ENCODE measurements around the gene RERG. TPM values are rescaled to one million over a fixed set of nuclear protein-coding genes. Genes with fewer than 3 reads are reported as not detected.
A peak's percentile ranks its signal among the peaks of the same experiment; 100 is the strongest.
"Not testable (repeated sequence)": the region's sequence is repeated elsewhere in the genome, so short reads cannot be mapped to it uniquely, and the experiment has no call there.

The RERG gene
- polyA plus RNA-seq, 3 donors: not detected

DNA sequence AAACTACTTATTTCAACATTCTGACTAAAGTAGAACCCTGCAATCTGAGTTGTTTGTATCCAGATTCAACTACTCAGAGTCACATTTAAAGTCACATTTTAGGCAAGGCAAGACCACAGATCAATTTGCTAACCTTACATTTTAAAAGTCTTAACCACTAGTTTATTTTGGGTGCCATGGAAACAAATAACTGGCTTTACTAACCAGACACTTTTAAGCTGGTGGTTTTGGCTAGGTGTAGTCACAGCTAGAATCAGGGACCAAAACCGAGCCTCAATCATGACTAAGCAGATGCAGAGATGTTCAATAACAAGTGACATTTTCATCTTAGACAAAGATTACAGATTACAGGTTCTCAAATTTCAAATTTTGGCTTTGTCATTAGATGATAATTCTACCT is 133.1 kb downstream of the RERG start:
- intact Hi-C loops (cut with micrococcal nuclease): no loop called here

DNA sequence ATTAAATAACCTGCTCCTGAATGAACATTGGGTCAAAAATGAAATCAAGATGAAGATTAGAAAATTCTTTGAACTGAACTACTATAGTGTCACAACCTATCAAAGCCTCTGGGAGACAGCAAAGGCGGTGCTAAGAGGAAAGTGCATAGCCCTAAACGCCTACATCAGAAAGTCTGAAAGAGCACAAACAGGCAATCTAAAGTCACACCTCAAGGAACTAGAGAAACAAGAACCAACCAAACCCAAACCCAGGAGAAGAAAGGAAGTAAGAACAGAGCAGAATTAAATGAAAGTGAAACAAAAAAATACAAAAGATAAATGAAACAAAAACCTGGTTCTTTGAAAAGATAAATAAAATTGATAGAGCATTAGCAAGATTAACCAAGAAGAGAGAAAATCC is 143.5 kb downstream of the RERG start:
- intact Hi-C loops (cut with micrococcal nuclease); H2AFZ ChIP-seq (ENCODE audit: insufficient read depth, low read depth, low read length, poor library complexity, severe bottlenecking); H3K36me3 ChIP-seq (replicated peaks in 1 of 2; ENCODE audit: control insufficient read depth in 1 of 2, insufficient read depth in 2 of 2, low read length in 2 of 2); H3K4me1 ChIP-seq (ENCODE audit: control insufficient read depth in 1 of 2, insufficient read depth in 2 of 2, low read length in 2 of 2); H3K4me3 ChIP-seq (replicated peaks in 1 of 3; ENCODE audit: low read depth in 2 of 3, low read length in 3 of 3); H4K20me1 ChIP-seq (ENCODE audit: insufficient read depth, low read length); H3K27ac ChIP-seq (ENCODE audit: low read depth in 1 of 2, low read length in 2 of 2); H3K79me2 ChIP-seq (ENCODE audit: insufficient read depth, low read length); H3K9me3 ChIP-seq (replicated peaks in 1 of 2; ENCODE audit: control insufficient read depth in 1 of 2, insufficient read depth in 1 of 2, low read length in 2 of 2); H3K36me3 Mint-ChIP-seq; H3K9me3 Mint-ChIP-seq; H3K27ac Mint-ChIP-seq; DNase-seq; H3K4me1 Mint-ChIP-seq; H3K4me2 ChIP-seq (replicated peaks; ENCODE audit: extremely low read depth, low read length, poor library complexity, severe bottlenecking); H3K9ac ChIP-seq (ENCODE audit: insufficient read depth, low read length, poor library complexity, severe bottlenecking); H3K27me3 Mint-ChIP-seq (ENCODE audit: low read depth in 3 of 3); H3K27me3 ChIP-seq (ENCODE audit: control insufficient read depth in 2 of 2, insufficient read depth in 2 of 2, low read length in 2 of 2): not testable (repeated sequence)
- WGBS (ENCODE audit: insufficient coverage): no CpG with 5 or more reads among the region's 2 CpGs
- peak overlapping the region in 1 of 2 donors; percentile 7 for H3K4me3 Mint-ChIP-seq

More for the DNA sequence above, 133.1 kb downstream of the RERG start:
- H3K4me3 Mint-ChIP-seq: no peak overlapping the region
- WGBS (ENCODE audit: insufficient coverage): 100% methylated on average over 1 of the region's 1 CpG
- Histone ChIP-seq H3K27me3 (ENCODE audit: control insufficient read depth in 2 of 2, insufficient read depth in 2 of 2, low read length in 2 of 2) (no peaks in the 10 kb centered on the region), H3K4me3 (replicated peaks in 1 of 3; ENCODE audit: low read depth in 2 of 3, low read length in 3 of 3) (no peak overlapping the region), H3K4me2 (replicated peaks; ENCODE audit: extremely low read depth, low read length, poor library complexity, severe bottlenecking) (no peak overlapping the region), H3K79me2 (ENCODE audit: insufficient read depth, low read length) (no peaks in the 10 kb centered on the region), H3K9me3 (replicated peaks in 1 of 2; ENCODE audit: control insufficient read depth in 1 of 2, insufficient read depth in 1 of 2, low read length in 2 of 2) (no peaks in the 10 kb centered on the region), H3K4me1 (ENCODE audit: control insufficient read depth in 1 of 2, insufficient read depth in 2 of 2, low read length in 2 of 2) (no peaks in the 10 kb centered on the region), H3K27ac (ENCODE audit: low read depth in 1 of 2, low read length in 2 of 2) (no peak overlapping the region), H4K20me1 (ENCODE audit: insufficient read depth, low read length) (no peaks in the 10 kb centered on the region), H3K36me3 (replicated peaks in 1 of 2; ENCODE audit: control insufficient read depth in 1 of 2, insufficient read depth in 2 of 2, low read length in 2 of 2) (no peaks in the 10 kb centered on the region), H2AFZ (ENCODE audit: insufficient read depth, low read depth, low read length, poor library complexity, severe bottlenecking) (no peak overlapping the region), H3K9ac (ENCODE audit: insufficient read depth, low read length, poor library complexity, severe bottlenecking) (no peak overlapping the region)
- no peaks in the 10 kb centered on the region for H3K4me1 Mint-ChIP-seq
- TF ChIP-seq, protein P1, sequence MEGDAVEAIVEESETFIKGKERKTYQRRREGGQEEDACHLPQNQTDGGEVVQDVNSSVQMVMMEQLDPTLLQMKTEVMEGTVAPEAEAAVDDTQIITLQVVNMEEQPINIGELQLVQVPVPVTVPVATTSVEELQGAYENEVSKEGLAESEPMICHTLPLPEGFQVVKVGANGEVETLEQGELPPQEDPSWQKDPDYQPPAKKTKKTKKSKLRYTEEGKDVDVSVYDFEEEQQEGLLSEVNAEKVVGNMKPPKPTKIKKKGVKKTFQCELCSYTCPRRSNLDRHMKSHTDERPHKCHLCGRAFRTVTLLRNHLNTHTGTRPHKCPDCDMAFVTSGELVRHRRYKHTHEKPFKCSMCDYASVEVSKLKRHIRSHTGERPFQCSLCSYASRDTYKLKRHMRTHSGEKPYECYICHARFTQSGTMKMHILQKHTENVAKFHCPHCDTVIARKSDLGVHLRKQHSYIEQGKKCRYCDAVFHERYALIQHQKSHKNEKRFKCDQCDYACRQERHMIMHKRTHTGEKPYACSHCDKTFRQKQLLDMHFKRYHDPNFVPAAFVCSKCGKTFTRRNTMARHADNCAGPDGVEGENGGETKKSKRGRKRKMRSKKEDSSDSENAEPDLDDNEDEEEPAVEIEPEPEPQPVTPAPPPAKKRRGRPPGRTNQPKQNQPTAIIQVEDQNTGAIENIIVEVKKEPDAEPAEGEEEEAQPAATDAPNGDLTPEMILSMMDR (IDR thresholded peaks at IDR 0.05): no peak
- DNase-seq: no peak
- no peak overlapping the region for H3K27ac Mint-ChIP-seq
- no peaks in the 10 kb centered on the region for H3K27me3 Mint-ChIP-seq (ENCODE audit: low read depth in 3 of 3)
- H3K9me3 Mint-ChIP-seq: no peaks in the 10 kb centered on the region
- H3K36me3 Mint-ChIP-seq: no peaks in the 10 kb centered on the region

Data from CD14-positive monocyte (primary cell).